NT2/D1 (cell line): ENCODE data around the gene AIFM3.

Experiments used
- YY1 ChIP-seq: IDR thresholded peaks from 2 replicates; pipeline ENCODE4 v1.6.1; 2011; ENCODE audit not compliant: insufficient read length, insufficient read depth
- ZNF274 ChIP-seq: IDR thresholded peaks from 2 replicates; pipeline ENCODE4 v1.6.1; 2011; ENCODE audit warnings: mild to moderate bottlenecking, low read depth, low read length

DNA sequence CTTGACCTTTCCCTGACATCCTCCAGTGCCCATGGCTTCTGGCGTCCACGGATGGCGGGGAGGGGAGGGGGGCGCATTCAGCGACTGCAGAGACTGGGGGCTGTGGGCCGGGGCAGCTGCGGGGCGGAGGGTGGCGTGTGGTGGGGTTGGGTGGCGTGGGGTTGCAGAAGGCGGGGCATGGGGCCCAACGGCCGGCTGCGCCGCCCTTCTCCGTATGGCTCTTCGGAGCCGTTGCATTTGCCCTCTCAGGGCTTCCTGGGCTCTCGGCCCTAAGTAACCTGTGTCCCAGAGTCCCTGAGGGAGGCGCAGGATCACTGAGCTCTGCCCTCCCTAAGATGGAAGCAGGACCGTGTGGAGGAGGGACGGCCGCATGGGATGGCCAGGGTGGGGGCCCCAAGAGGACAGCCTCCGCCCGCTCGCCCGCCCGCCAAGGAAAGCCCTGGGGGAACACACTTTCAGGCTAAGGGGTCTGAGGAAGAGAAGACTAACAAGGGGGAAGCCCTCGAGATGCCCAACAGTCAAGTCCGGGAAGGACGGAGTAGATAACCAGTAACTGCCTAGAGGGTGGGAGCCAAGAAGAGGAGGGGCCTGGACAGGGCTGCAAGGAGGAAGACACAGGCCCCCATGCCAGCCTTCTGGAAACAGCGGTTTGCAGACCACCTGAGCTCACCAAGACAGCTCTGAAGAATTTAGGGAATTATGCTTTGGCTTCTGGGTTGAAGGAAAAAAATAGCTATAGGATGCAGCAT lies 9.2 kb upstream of the AIFM3 start:
- TF ChIP-seq ZNF274, result no peak
- no peak for TF ChIP-seq YY1
